HL-60 (cell line): Measurements from ENCODE around the gene MAD1L1.

Experiments used
- POLR2AphosphoS5 ChIP-seq: IDR thresholded peaks from 2 replicates; pipeline ENCODE4 v1.6.1; 2012; ENCODE audit warnings: low read depth
- REST ChIP-seq: IDR thresholded peaks from 2 replicates; pipeline ENCODE4 v1.6.1; 2012; ENCODE audit warnings: low read depth; ENCODE audit not compliant: insufficient replicate concordance

DNA sequence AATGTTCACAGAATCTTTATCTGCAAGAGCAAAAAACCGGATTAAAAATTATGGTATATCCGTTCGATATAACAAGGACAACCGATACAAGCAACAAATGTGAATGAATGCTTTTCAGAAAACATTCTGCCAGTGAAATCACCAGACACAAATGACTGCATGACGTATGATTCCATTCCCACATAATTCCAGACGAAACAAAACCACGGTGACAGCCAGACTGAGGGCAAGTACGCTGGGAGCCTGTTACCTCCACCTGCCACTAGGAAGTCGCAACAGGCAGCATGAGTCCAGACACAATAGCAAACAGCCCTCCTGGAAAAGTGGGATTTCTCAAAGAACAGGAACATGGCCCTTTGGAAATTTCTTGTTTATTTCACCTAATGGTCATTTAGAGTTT is 41.7 kb downstream of the MAD1L1 start:
- TF ChIP-seq REST (no peak), POLR2AphosphoS5 (no peak)
